ENCODE data around the gene IL11RA. TPM values are rescaled to one million over a fixed set of nuclear protein-coding genes. Genes with fewer than 3 reads are reported as not detected.

IL11RA gene
- polyA plus RNA-seq (ENCODE audit: insufficient read length in 10 of 10): 100 to 1,000 TPM in 8 of 10 donors, 10 to 100 TPM in 2; 92.2 to 164 (median 110) TPM
- long read RNA-seq, donor 1, transcript IL11RA-202 (13 exons, 1,700 nt): major isoform, 8 of 55 reads
- long read RNA-seq, donor 1, transcript IL11RA-201 (13 exons, 1,728 nt): minor isoform, 5 of 55 reads
- long read RNA-seq, donor 1, partial matches to known transcripts: 41 of 55 reads
- long read RNA-seq, donor 1, other reads (novel, unspliced or antisense): 0 of 55 reads
- long read RNA-seq, donor 2, transcript IL11RA-202 (13 exons, 1,700 nt): major isoform, 10 of 28 reads
- long read RNA-seq, donor 2, partial matches to known transcripts: 14 of 28 reads
- long read RNA-seq, donor 2, other reads (novel, unspliced or antisense): 0 of 28 reads
- long read RNA-seq, donor 3: 0 reads
- long read RNA-seq, donor 4, transcript IL11RA-202 (13 exons, 1,700 nt): major isoform, 13 of 31 reads
- long read RNA-seq, donor 4, transcript IL11RA-201 (13 exons, 1,728 nt): minor isoform, 5 of 31 reads
- long read RNA-seq, donor 4, partial matches to known transcripts: 13 of 31 reads
- long read RNA-seq, donor 4, other reads (novel, unspliced or antisense): 0 of 31 reads
- long read RNA-seq, donor 5, transcript IL11RA-202 (13 exons, 1,700 nt): major isoform, 9 of 35 reads
- long read RNA-seq, donor 5, partial matches to known transcripts: 25 of 35 reads
- long read RNA-seq, donor 5, other reads (novel, unspliced or antisense): 0 of 35 reads
- long read RNA-seq, donor 6, transcript IL11RA-202 (13 exons, 1,700 nt): major isoform, 12 of 42 reads
- long read RNA-seq, donor 6, transcript IL11RA-201 (13 exons, 1,728 nt): minor isoform, 11 of 42 reads
- long read RNA-seq, donor 6, partial matches to known transcripts: 19 of 42 reads
- long read RNA-seq, donor 6, other reads (novel, unspliced or antisense): 0 of 42 reads
- long read RNA-seq, donor 7, transcript IL11RA-201 (13 exons, 1,728 nt): minor isoform, 5 of 26 reads
- long read RNA-seq, donor 7, transcript IL11RA-202 (13 exons, 1,700 nt): major isoform, 9 of 26 reads
- long read RNA-seq, donor 7, partial matches to known transcripts: 11 of 26 reads
- long read RNA-seq, donor 7, other reads (novel, unspliced or antisense): 0 of 26 reads
- long read RNA-seq, donor 8, transcript IL11RA-201 (13 exons, 1,728 nt): major isoform, 7 of 30 reads
- long read RNA-seq, donor 8, transcript IL11RA-202 (13 exons, 1,700 nt): minor isoform, 6 of 30 reads
- long read RNA-seq, donor 8, partial matches to known transcripts: 17 of 30 reads
- long read RNA-seq, donor 8, other reads (novel, unspliced or antisense): 0 of 30 reads
- long read RNA-seq, donor 9: 0 reads

DNA sequence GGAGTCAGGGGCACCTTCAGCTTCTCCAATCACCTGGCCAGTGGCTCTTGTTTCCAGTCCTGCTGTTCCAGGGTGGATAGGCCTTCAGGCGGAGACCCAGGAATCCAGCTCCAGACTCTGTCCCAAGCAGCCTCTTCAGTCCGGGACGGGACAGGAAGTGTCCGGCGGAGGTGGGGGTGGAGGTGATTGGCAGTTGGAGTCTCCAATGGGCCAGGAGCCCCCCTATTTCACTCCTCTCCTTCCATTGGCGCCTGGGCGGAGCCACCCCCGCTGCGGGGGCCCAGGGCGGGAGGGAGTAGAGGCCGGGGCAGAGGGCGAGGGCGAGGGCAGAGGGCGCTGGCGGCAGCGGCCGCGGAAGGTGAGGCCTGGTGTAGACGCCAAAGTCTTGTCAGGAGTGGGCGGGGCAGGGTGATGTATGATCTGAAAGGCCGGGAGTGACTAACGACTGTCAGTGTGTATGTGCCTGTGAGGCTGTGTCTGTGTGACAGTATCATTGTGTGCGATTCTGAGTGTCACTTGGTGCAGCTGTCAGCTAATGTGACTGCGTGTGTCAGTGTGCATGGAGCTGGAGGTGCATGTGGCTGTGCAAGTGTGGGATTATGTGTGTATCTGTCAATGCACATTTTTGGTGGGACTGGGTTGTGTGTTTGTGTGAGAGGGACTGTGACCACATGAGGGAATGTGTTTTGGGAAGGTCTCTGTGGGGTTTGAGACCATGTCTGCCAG lies at the start of gene IL11RA:
IL11RA (plus strand) TSS at position 310 of the 726 bp plus-strand sequence. CDS start 3,033 bp downstream, outside the sequence.
- DNase-seq: peak; percentile 90 to 96 (median 91)

DNA sequence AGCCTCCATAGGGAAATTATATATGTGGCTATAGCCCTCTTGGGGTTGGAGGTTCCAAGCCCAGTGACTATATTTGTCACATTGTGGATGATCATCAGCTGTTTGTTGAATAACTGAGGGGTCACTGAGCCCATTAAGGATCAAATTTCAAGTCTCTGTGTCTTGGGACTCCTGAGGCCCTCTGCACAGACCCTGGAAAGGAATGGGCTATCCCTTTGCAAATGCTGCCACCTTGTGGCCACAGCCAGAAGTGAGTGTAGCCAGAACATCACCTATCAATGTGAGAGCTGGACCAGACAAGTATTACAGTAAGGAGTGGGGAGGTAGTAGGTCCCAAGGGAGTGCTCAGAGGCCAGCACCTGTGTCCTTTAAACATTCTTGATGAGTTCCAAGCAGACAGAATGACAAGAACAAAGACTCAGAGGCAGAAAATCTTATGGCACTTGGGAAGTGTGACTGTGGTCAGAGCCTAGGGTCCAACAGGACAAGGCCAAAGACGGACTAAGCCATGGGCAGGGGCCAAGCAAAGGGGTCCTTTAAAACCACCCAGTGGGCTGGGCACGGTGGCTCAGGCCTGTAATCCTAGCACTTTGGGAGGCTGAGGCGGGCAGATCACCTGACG lies 48.3 kb upstream of the IL11RA start:
- peak; percentile 71 to 90 (median 82) for DNase-seq

DNA sequence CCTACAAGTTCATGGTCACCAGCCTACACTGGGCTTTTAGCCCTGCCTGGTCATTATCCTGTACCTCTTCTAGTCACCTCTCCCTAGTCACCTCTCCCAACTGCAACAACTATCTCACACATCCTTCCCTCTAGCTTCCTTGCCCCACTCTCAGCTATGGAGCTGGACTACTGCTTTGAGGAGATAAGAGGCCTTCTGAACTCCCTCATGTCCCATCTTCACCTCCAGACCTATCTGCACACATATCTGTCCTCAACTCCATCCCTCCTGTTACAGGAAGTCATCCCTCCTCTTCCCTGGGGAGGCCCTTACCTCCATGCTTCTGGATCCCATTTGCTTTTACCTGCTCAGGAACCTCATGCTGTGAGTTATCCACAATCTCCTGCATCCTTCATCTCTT lies 45.8 kb upstream of the IL11RA start:
- no peak for DNase-seq

DNA sequence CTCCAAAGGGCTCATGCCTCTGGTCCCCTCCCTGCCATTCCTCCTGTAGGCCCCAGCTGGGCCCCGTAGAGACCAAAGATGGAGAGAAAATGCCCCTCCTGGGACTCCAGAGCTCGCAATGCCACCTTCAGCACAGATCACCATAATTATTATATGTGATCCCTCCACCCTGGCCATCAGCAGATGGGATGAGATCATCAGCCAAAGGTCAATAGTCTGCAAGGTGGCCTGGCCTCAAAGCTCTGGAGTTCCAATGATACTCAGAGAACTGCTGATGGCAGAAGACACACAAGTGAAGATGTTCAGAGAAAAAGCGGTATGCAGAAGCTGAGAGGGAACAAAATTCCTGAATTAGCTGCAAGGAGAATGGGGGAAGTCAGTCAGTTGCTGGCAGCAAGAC lies 45.1 kb upstream of the IL11RA start:
- no peak for DNase-seq

DNA sequence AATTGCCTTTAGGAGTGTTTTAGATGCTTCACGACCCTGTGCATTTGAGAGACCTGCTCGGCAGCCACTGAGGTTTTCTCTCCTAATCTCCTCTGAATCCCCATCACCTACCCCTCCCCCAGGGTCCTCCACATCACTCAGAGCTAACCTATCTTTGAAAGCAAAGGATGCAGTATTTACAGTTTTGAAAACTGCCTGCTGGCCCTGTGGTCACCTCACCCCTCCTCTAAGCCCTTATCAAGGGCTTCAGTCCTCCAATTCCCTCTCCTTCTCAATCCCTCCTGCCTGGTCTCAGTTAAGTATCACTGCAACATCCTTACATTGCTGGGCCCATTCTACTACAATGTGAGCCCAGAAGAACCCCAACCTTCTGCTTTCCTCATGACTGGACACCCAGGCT lies 44.7 kb upstream of the IL11RA start:
- no peak for DNase-seq

DNA sequence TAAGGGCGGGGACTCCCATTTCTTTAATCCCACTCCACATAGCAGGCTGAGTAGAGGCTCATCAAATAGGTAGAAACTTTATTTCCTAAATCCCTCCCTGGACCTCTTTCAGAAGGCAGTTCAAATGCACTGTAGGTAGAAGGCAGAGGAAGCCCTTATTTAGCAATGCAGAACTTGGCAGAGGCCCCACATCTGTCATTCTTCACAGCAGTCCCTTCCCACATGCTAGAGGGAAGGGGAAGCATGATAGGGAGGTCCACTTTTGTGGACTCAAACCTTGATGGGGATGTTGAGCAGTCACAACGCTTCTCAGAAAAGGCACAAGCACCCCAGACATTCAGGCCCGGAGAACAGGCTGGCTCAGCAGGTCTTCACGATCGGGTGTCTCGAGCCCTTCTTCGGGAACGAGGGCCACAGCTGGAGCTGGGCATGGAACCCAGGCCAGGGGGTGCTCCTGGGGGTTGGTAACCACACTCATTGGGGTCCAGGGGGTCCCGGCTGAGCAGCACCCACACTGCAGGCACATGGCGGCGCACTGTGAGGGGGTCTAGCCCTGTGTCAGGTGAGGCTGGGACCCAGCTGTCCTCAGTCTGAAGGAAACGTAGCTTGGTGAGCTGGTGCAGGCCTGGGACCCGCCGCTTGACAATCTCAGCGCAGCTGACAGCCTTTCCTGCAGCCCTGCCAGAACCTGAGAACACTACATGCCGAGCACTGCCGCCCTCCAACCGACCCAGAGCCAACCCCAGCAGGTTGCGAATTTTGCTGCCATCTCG lies 41.4 kb upstream of the IL11RA start:
- DNase-seq: no peak

DNA sequence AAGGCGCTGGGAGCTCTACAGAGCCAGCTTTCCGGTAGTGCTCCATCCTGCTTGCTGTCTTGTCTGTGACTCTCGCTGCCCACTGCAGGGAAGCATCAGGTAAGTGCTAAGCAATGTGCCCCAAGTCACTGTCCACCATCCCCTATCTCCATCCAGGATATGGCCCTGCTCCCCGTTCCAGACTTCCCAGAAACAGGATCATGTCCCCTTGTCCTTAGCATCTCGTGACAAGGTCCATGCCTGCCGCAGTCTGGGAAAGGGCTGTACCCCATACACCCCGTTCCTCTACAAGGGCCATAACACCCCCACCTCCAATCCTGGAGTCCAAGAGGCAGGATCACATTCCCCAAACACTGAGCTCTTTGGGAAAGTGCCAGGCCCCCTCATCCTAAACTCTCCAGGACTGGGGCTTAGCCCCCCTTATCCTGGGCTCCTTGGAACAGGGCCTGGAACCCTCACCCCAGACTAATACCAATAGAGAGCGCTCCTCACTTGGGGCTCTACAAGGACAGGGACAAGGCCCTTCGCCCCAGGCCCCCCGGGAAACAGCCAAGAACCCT lies 40.7 kb upstream of the IL11RA start:
- DNase-seq: peak in 1 of 3 donors; percentile 23

DNA sequence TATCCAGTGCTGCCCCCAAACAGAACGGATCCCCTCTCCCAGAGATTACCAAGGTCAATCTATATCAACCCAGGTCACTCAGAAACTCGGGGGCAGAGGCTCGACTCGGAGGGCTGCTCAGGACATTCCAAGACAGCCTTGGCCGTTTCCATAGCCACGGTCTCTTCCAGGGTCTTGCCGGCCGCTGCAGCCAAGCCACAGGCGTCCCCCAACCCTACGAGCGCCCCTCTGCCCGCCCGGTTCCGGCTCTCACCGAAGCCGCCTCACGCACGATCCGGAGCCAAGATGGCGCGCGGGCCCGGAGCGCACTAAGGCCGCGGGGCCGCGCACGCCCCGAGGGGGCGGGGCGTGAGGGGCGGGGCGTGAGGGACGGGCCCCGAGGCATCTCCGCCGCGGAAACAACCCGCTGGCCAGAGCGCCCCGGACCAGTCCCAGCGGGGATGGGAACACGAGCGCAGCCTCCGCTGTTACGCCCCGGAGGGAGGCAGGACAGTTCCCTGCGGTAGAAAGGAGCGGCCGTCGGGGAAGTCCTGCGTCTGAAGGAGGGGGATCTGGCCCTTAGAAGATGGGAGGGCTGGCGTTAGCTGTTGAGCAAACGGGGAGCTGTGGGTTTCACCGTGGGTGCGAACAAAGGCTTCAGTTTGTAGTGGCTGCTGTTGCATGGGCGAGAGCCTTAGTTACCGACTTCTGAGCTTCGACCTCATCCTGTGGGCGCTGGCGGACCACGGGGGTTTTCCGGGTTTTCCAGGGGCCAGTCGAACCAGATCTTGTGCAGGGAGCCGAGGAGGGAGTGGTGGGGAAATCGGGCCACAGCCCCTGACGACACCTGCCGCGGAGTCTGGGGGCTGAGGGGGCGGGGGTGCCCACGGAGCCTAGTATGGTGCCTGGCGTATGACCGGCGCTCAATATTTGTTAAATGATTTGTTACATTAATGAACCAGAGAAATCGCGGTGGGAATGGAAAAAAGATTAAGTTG lies 39.9 kb upstream of the IL11RA start, which contains the start of gene RPP25L:
RPP25L (minus strand) TSS at position 287 of the 977 bp plus-strand sequence. CDS start 801 bp downstream, outside the sequence.
- DNase-seq: peak; percentile 87 to 97 (median 94)

DNA sequence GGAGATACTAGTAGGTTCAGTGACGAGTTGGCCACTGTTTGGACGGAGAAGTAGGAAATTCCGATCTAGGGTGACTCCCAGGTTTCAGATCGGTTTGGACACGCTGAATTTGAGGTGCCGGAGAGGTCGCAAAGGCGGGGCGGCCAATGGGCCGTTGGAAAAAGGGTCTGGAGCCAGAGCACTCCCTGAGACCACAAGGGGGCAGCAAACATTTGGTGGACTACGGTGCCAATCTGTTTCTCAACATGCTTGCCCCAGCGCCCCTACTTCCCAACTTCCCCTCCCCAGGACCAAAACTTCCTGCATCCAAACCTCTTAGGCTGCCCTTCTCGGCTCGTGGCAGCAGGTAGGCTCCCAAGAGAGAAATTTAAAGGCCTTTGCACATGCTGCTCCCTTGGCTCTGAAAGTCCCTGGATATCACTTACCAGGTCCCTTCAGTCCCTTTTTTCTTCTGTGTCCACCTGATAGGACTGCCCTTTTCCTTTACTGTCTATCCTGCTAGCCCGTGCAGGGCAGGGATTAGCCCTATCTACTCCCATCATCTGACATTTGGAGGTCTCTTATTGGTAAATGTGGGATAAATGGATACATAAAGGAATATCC lies 39.1 kb upstream of the IL11RA start:
- peak; percentile 74 to 91 (median 83) for DNase-seq

DNA sequence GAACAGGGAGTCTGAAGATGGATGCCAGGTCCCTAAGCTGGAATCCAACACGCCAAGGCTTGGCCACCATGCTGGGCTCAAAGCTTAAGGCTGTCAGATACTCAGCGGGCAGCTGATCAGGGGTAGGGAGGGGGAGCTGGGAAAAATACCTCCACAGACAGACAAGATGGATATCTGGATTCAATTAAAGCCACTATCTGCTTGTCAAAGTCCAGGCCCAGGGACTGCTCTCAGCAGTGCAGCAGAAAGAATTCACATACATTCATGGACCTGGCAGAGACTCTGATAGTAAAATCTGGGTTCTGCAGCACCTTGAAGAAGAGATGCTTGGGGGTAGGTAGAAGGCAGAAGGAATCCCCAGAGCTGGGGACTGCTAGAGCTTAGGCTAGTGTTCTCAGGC lies 36.9 kb upstream of the IL11RA start:
- no peak for DNase-seq

DNA sequence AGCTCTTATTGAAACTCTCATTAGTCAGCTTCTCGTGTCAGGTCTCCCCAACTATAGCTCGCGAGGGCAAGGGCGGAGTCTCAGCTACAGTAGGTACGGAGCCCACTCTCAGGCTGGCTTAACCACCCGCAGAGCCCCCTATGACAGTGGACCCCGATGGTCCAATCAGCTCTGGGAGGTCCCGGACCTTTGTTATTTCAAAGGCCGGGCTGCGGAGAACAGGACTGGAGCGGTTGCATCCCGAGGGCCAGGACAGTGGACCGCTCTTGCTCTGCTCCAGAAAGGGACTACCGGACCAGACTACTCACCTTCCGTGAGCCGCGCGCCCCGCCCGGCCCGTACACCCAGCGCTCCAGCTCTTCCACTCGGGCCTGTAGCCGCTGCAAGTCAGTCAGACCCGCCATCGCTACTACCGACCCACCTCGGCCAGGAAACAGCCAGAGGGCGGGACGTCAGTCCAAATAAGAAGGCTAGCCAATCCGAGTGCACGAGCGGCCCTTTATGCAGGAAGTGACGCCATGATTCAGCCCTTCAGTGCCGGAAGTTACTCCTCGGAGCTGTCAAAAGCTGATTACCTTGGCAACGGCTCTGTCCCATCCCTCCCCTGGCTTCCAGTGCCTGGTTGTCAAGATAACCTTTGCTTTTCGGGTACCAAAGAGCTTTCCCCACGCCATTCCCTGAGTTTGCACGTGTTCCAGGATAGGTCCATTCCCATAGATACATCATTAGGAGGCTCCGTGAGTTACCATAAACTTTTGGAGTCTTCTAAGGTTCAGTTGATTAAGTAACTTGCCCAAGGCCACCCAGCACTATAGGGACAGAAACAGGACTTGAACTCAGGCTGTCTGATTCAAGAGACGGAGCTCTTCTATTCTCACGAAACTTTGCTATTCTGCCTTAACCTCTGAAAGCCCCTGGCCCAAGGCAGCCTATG lies 31.7 kb upstream of the IL11RA start, which contains the start of gene DCTN3:
DCTN3 (minus strand) TSS at position 435 of the 934 bp plus-strand sequence; CDS start at position 404, 31 bp downstream.
- peak; percentile 93 to 97 (median 94) for DNase-seq

DNA sequence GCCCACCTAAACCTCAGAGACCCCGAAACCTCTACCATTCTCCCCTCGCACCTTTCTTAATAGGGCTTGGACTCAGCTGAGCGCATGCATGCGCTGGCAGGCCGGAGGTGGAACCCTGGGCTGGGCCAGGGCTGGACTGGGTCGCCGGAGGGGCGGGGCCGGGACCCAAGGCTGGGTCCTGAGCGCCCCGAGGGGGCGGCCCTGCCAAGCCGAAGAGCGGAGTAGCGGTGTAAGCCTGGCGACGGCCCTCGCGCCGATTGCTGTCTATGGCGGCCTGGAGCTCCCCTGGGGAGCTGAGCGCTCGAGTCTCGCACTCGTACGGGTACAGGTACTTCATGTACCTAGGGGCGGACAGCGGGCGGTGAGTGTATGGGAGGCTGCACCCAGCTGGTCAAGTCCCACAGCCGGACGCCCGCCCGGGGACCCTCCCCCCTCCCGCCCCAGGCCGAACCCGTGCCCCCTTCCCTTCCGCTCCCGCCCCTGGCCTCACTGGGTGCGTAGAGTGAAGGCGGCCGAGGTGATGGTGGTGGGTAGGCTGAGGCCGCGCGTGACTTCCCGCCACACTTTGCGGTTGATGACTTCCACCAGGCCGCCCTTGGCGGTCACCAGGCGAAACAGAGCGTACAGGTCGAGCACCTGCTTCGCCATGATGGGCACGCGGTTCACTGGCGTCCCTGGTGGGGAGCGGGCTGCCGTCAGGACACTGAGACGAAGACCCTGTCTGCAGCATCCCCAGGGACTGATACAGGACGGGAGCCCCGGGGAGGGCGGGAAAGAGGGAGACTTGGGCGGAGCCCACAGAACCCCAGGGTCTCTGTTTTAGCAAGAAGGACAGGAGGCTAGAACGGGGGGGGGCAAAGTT lies 28.4 kb upstream of the IL11RA start:
- DNase-seq: no peak

DNA sequence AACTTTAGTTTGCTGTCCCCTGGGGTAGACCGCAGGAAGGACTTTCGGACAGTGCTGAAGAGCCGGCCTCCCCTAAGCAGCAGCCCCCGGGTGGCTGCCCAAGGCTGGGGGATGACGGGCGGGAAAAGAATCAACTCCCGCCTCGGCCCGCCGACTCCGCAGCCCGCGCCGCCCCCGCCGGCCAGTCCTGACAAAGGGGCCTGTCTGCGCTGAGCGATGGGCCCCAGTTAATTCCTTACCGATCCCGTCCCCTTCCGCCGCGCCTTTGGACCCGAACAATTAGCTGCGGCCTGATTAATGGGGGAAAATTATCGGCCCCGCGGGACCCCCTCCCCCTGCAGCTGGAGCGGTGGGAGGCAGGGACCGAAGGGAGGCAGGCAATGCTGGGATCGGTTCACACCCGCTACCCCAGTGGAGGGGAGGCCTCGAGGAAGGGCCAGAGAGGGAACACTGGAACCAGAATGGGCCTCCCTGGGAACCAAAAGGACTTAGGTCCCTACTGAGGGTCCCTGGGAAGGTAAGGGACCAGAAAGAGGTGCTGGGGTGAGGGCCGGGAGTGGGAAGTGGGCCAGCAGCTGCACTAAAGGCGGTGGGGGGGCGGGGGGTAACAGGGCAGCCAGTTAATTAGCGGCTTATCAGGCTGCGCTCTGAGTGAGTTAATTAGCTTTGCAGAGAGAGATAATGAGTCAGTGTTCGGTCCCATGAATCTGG lies 27.4 kb upstream of the IL11RA start:
- no peak for DNase-seq

DNA sequence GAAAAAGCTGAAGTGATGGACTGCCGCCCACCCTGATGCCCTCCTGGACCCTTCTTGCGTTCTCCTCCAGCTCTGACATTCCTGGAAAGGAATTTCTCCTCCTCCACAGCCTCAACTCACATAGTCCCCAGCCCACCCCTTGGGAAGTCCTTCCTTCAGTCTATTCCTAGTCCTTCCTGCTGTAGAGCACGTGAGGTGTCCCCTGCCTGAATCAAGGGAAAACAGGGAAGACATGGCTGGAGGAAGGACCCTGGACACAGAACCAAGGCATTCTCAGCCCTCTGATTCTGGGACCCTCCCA lies 26.8 kb upstream of the IL11RA start:
- no peak for DNase-seq
